ENCODE data around the gene SAPCD2.

DNA sequence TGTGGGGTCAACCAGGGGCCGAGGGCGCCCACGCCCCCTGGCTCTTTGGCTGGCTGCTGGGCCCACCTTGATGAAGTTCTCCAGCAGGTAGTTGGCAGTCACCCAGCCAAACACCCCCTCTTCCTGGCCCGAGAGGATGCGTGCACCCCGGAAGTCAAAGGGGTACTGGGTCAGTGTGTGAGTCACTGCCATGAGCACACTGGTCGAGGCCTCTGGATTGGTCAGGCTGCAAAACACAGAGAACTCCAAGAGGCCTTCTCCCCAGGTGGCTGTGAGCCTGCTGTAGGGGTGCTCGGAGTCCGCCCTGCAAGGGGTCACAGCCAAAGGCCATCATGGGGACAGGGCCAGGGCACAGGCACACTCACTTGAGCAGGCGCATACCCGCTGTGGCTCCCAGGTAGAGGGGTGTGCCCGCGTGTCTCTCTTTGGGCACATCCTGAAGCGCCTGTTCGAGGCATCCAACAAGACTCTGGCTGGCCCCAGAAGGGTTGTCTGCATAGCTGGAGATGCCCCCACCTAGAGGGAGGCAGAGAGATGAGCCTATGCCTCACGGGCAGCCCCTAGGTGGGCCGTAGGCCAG is 19.1 kb downstream of the SAPCD2 start:
- TF ChIP-seq, protein P1, sequence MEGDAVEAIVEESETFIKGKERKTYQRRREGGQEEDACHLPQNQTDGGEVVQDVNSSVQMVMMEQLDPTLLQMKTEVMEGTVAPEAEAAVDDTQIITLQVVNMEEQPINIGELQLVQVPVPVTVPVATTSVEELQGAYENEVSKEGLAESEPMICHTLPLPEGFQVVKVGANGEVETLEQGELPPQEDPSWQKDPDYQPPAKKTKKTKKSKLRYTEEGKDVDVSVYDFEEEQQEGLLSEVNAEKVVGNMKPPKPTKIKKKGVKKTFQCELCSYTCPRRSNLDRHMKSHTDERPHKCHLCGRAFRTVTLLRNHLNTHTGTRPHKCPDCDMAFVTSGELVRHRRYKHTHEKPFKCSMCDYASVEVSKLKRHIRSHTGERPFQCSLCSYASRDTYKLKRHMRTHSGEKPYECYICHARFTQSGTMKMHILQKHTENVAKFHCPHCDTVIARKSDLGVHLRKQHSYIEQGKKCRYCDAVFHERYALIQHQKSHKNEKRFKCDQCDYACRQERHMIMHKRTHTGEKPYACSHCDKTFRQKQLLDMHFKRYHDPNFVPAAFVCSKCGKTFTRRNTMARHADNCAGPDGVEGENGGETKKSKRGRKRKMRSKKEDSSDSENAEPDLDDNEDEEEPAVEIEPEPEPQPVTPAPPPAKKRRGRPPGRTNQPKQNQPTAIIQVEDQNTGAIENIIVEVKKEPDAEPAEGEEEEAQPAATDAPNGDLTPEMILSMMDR (IDR thresholded peaks at IDR 0.05): no peak
- no peak for TF ChIP-seq POLR2AphosphoS5 (IDR thresholded peaks at IDR 0.05; ENCODE audit: insufficient read depth in 1 of 2, low read depth in 1 of 2)
